Epithelial cell of esophagus (primary cell): Measurements from ENCODE around the gene APBA2.

Source experiments
- DNase-seq: peaks from one replicate; pipeline ENCODE4 v3.0.0; 2010; ENCODE audit warnings: low read depth
- H3K4me3 ChIP-seq: 2 replicates; pipeline ENCODE4 v1.5.1; 2011; ENCODE audit warnings: mild to moderate bottlenecking, low read length, control low read depth
- CTCF ChIP-seq: IDR thresholded peaks from 2 replicates; pipeline ENCODE4 v1.5.1; 2011; ENCODE audit warnings: low read depth, mild to moderate bottlenecking, low read length, control low read depth, inconsistent platforms; ENCODE audit not compliant: insufficient read depth; ENCODE audit errors: missing control alignments

Gene APBA2

DNA sequence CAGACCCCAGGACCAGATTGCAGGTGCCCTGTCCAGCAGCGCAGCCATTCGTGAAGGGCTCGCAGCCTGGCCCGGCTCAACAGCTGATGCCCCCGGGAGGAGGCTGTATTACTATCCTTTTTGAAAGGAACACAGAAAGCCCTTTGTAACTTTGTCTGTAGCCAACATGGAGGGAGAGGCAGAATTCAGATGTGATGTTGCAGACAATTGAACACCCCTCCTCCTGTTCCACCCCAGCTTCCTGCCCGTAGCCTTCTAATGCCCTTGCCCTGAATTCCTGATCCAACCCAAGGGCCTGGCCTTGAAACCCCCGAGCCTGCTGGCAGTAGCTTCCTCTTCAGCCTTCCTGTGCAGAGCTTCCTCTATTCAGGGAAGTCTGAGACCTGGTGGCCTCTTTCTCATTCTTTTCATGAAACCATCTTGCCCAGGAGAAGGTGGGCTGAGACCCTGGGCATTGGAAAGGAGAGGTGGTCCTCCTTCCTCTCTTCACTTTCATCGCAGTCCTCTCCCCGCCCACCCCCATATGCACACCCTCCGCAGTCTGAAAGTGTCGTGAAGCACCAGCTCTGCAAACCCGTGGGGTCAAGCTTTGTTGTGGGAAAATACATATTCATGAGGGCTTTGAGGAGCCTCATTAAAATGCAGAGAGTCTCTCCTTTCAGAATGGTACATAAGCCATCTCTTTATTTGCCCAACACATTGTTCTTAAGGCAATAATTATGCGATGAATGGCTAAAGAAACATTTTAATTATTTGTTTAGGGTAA lies 109.2 kb downstream of the APBA2 start:
- no peak for DNase-seq
- no peak overlapping the region for H3K4me3 ChIP-seq
- no peak for TF ChIP-seq CTCF

DNA sequence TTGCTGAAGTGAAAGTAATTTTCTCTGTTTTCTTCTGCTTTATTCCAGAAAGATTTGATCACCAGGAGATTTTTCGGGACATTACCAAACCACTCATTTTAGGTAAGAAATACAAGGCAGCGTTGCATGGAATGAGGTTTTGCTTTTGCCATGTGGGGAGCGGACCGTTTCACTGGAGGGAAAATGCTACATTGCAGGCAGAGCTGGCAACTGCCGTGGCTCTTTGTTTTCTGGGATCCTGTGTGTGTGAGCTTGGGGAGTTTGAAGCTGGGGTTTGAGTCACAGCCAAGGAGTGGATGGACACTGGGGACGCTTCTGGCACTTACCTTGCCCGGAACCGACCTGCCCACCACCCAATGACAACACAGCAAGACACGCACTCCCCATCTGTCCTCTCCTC lies 109.9 kb downstream of the APBA2 start:
- no peak for DNase-seq
- no peak overlapping the region for H3K4me3 ChIP-seq
- no peak for TF ChIP-seq CTCF

- no peak for TF ChIP-seq CTCF
- H3K4me3 ChIP-seq = no peak overlapping the region
- no peak for DNase-seq
These were observed 110.5 kb downstream of the APBA2 start for GRCh38 chr15:28996289-28996688.

DNA sequence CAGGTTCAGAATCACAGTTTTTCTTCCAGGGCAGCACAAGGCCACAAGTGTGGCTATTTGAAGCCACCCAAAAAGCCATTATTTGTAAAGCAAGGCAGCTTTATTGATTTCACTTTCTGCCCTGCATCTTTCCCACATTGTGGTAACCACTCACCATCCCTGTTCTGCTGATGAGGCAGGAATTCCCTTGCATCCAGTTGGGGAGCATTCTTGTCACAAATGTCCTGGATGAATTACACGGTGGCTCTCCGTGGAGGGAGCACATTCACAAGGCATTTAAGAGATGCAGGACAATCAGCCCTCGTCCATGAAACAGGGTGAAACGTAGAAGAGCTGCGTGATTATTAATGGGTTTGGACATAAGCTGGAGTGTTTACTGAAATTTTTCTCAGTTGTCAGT lies 111.2 kb downstream of the APBA2 start:
- H3K4me3 ChIP-seq = no peak overlapping the region
- TF ChIP-seq CTCF = no peak
- no peak for DNase-seq

GRCh38 chr15:28997791-28998190 lies 112.0 kb downstream of the APBA2 start:
- DNase-seq = no peak
- no peak for TF ChIP-seq CTCF
- H3K4me3 ChIP-seq = no peak overlapping the region

GRCh38 chr15:28998511-28998910 lies 112.7 kb downstream of the APBA2 start:
- peak; percentile 9 for TF ChIP-seq CTCF
- H3K4me3 ChIP-seq = no peak overlapping the region
- no peak for DNase-seq

GRCh38 chr15:29003191-29003839 lies 117.5 kb downstream of the APBA2 start:
- no peak for TF ChIP-seq CTCF
- no peak overlapping the region for H3K4me3 ChIP-seq

More at GRCh38 chr15:29003191-29003839, 117.5 kb downstream of the APBA2 start:
- peak; percentile 24 for DNase-seq
